Neural progenitor cell (in vitro differentiated cells): ENCODE data around the gene CENPVL1. TPM values are rescaled to one million over a fixed set of nuclear protein-coding genes. Genes with fewer than 3 reads are reported as not detected.

Experiments used
- DNase-seq: peaks from one replicate; pipeline ENCODE4 v3.0.0-alpha.2; 2016; ENCODE audit warnings: low spot score
- H2AFZ ChIP-seq: fragments of 200-600 bp; sonication (generic); replicated peaks from 2 replicates; pipeline ENCODE4 v1.6.1; 2016; ENCODE audit warnings: antibody characterized with exemption
- H3F3A ChIP-seq: fragments of 200-600 bp; sonication (generic); 2 replicates; pipeline ENCODE4 v1.6.1; 2016; ENCODE audit warnings: antibody characterized with exemption, low read depth
- H3K27ac ChIP-seq: fragments of 200-600 bp; sonication (generic); 2 replicates; pipeline ENCODE4 v1.5.1; 2016; ENCODE audit warnings: mild to moderate bottlenecking
- H3K27me3 ChIP-seq: fragments of 200-600 bp; sonication (generic); 2 replicates; pipeline ENCODE4 v1.6.1; 2016; ENCODE audit warnings: mild to moderate bottlenecking, moderate library complexity
- H3K36me3 ChIP-seq: fragments of 200-600 bp; sonication (generic); 2 replicates; pipeline ENCODE4 v1.5.1; 2016
- H3K4me1 ChIP-seq: fragments of 200-600 bp; sonication (generic); 2 replicates; pipeline ENCODE4 v1.6.1; 2016; ENCODE audit warnings: mixed run types
- H3K4me2 ChIP-seq: fragments of 200-600 bp; sonication (generic); 2 replicates; pipeline ENCODE4 v1.6.1; 2016
- H3K4me3 ChIP-seq: fragments of 200-600 bp; sonication (generic); 2 replicates; pipeline ENCODE4 v1.5.1; 2016
- H3K79me2 ChIP-seq: fragments of 200-600 bp; sonication (generic); 2 replicates; pipeline ENCODE4 v1.6.1; 2016; ENCODE audit warnings: low read depth
- H3K9ac ChIP-seq: fragments of 200-600 bp; sonication (generic); 2 replicates; pipeline ENCODE4 v1.6.1; 2016
- H3K9me3 ChIP-seq: fragments of 200-600 bp; sonication (generic); 2 replicates; pipeline ENCODE4 v1.5.1; 2016; ENCODE audit warnings: low read depth
- H4K20me1 ChIP-seq: fragments of 200-600 bp; sonication (generic); 2 replicates; pipeline ENCODE4 v1.6.1; 2016; ENCODE audit warnings: low read depth
- H3K27ac Mint-ChIP-seq: 3 replicates; pipeline ENCODE4 v1.8.0; 2021; ENCODE audit warnings: mixed read lengths
- H3K27me3 Mint-ChIP-seq: 2 replicates; pipeline ENCODE4 v1.8.0; 2022; ENCODE audit warnings: low read depth, mild to moderate bottlenecking, inconsistent platforms, moderate library complexity, mixed read lengths; ENCODE audit not compliant: insufficient read depth
- H3K36me3 Mint-ChIP-seq: 3 replicates; pipeline ENCODE4 v1.8.0; 2021; ENCODE audit warnings: mixed read lengths
- H3K4me1 Mint-ChIP-seq: 3 replicates; pipeline ENCODE4 v1.8.0; 2021; ENCODE audit warnings: mixed read lengths
- H3K4me3 Mint-ChIP-seq: 3 replicates; pipeline ENCODE4 v1.8.0; 2021; ENCODE audit warnings: mild to moderate bottlenecking, moderate library complexity, mixed read lengths
- H3K9me3 Mint-ChIP-seq: 3 replicates; pipeline ENCODE4 v1.8.0; 2020; ENCODE audit warnings: mixed read lengths
- CTCF ChIP-seq: fragments of 200-600 bp; sonication (generic); IDR thresholded peaks from 2 replicates; pipeline ENCODE4 v1.5.1; 2017; ENCODE audit warnings: antibody characterized with exemption, mild to moderate bottlenecking
- EZH2 ChIP-seq: fragments of 200-600 bp; sonication (generic); IDR thresholded peaks from 2 replicates; pipeline ENCODE4 v1.6.1; 2017; ENCODE audit warnings: antibody characterized with exemption, mild to moderate bottlenecking, moderate library complexity
- EZH2phosphoT487 ChIP-seq: fragments of 200-600 bp; sonication (generic); IDR thresholded peaks from 2 replicates; pipeline ENCODE4 v1.6.1; 2017; ENCODE audit warnings: antibody characterized with exemption
- total RNA-seq: library from RNA; depleted of rRNA; stranded (reverse); fragments of >200 nt; gene quantifications from 2 replicates; pipeline ENCODE4 v1.2.3, GENCODE V29; 2015; ENCODE audit warnings: low replicate concordance

Gene CENPVL1
- total RNA-seq, 1 donor from 2014 or later: 2.0 TPM

GRCh38 chrX:51747671-51748070 lies 37.4 kb downstream of the CENPVL1 start:
- H3K4me3 ChIP-seq: no peak overlapping the region
- peaks cover 20% of the 10 kb centered on the region for H4K20me1 ChIP-seq
- peaks cover 4% of the 10 kb centered on the region for H3K4me1 ChIP-seq
- no peak overlapping the region for H3K27ac ChIP-seq
- H3K36me3 ChIP-seq: no peaks in the 10 kb centered on the region
- H2AFZ ChIP-seq: no peak overlapping the region
- peaks cover 40% of the 10 kb centered on the region for H3K79me2 ChIP-seq
- H3K4me3 Mint-ChIP-seq: no peak overlapping the region
- no peak overlapping the region for H3K27ac Mint-ChIP-seq
- H3K9me3 Mint-ChIP-seq: peaks cover 21% of the 10 kb centered on the region
- TF ChIP-seq EZH2phosphoT487 (no peak), EZH2 (no peak), CTCF (no peak)
- H3K4me1 Mint-ChIP-seq: peaks cover 19% of the 10 kb centered on the region
- H3K27me3 ChIP-seq: no peaks in the 10 kb centered on the region
- H3K36me3 Mint-ChIP-seq: peaks cover 24% of the 10 kb centered on the region
- H3K9ac ChIP-seq: no peak overlapping the region
- H3F3A ChIP-seq: peaks cover 4% of the 10 kb centered on the region
- H3K9me3 ChIP-seq: no peaks in the 10 kb centered on the region
- H3K4me2 ChIP-seq: no peak overlapping the region
- H3K27me3 Mint-ChIP-seq: peaks cover 2% of the 10 kb centered on the region
- no peak for DNase-seq

GRCh38 chrX:51759055-51759839 lies 48.9 kb downstream of the CENPVL1 start:
- Histone ChIP-seq H3K27me3 (no peaks in the 10 kb centered on the region), H3F3A (no peaks in the 10 kb centered on the region), H3K27ac (no peak overlapping the region), H4K20me1 (no peaks in the 10 kb centered on the region), H3K9ac (no peak overlapping the region), H3K36me3 (no peaks in the 10 kb centered on the region), H3K4me3 (no peak overlapping the region), H2AFZ (no peak overlapping the region), H3K79me2 (no peaks in the 10 kb centered on the region), H3K4me2 (no peak overlapping the region), H3K4me1 (no peaks in the 10 kb centered on the region), H3K9me3 (no peaks in the 10 kb centered on the region)
- DNase-seq: no peak
- TF ChIP-seq CTCF: no peak
- no peak for TF ChIP-seq EZH2phosphoT487
- no peak for TF ChIP-seq EZH2
- no peaks in the 10 kb centered on the region for H3K27me3 Mint-ChIP-seq
- no peak overlapping the region for H3K4me3 Mint-ChIP-seq
- peaks cover 3% of the 10 kb centered on the region for H3K9me3 Mint-ChIP-seq
- no peak overlapping the region for H3K27ac Mint-ChIP-seq
- H3K36me3 Mint-ChIP-seq: no peaks in the 10 kb centered on the region
- peaks cover 12% of the 10 kb centered on the region for H3K4me1 Mint-ChIP-seq

- peaks cover 5% of the 10 kb centered on the region for H3K9me3 ChIP-seq
- no peaks in the 10 kb centered on the region for H3K79me2 ChIP-seq
- no peak overlapping the region for H3K4me3 ChIP-seq
- H3K9ac ChIP-seq: no peak overlapping the region
- no peaks in the 10 kb centered on the region for H3K27me3 ChIP-seq
- no peak overlapping the region for H3K4me2 ChIP-seq
- H3K9me3 Mint-ChIP-seq: peaks cover 5% of the 10 kb centered on the region
- H3K36me3 Mint-ChIP-seq: no peaks in the 10 kb centered on the region
- no peak overlapping the region for H3K27ac ChIP-seq
- H3K36me3 ChIP-seq: no peaks in the 10 kb centered on the region
- H3K4me1 Mint-ChIP-seq: peaks cover 12% of the 10 kb centered on the region
- H3F3A ChIP-seq: no peaks in the 10 kb centered on the region
- no peak overlapping the region for H2AFZ ChIP-seq
- no peak overlapping the region for H3K4me3 Mint-ChIP-seq
- TF ChIP-seq EZH2 (no peak), CTCF (no peak), EZH2phosphoT487 (no peak)
- H4K20me1 ChIP-seq: no peaks in the 10 kb centered on the region
- H3K27ac Mint-ChIP-seq: no peak overlapping the region
- no peaks in the 10 kb centered on the region for H3K4me1 ChIP-seq
- DNase-seq: no peak
- no peaks in the 10 kb centered on the region for H3K27me3 Mint-ChIP-seq
Measured at GRCh38 chrX:51760657-51761056, 50.3 kb downstream of the CENPVL1 start.

Other genes with a start within 250 kb of the CENPVL1 start
- 35.7 and 58.4 TPM in 2 replicates for gene NUDT11, start 213.9 kb upstream of the CENPVL1 start, total RNA-seq
- gene CENPVL3, start 91.6 kb upstream of the CENPVL1 start, total RNA-seq: 4.6 and 6.2 TPM in 2 replicates
- gene CENPVL2, start 27.7 kb upstream of the CENPVL1 start, total RNA-seq: 0.56 and 2.0 TPM in 2 replicates
- 22.7 and 28.4 TPM in 2 replicates for gene GSPT2, start 32.9 kb downstream of the CENPVL1 start, total RNA-seq
- gene MAGED1, start 183.1 kb downstream of the CENPVL1 start, total RNA-seq: 133 and 181 TPM in 2 replicates